GM23248 (cell line): ENCODE results near the gene COG5. TPM values are rescaled to one million over a fixed set of nuclear protein-coding genes. Genes with fewer than 3 reads are reported as not detected.

Experiments used
- DNase-seq: peaks from one replicate; pipeline ENCODE4 v3.0.0-alpha.2; 2015
- H2AFZ ChIP-seq: fragments of 200-600 bp; sonication (generic); 2 replicates; pipeline ENCODE4 v1.6.1; 2016; ENCODE audit warnings: antibody characterized with exemption
- H3F3A ChIP-seq: fragments of 200-600 bp; sonication (generic); 2 replicates; pipeline ENCODE4 v1.6.1; 2016; ENCODE audit warnings: mild to moderate bottlenecking, antibody characterized with exemption, mixed run types; ENCODE audit not compliant: insufficient read depth
- H3K27ac ChIP-seq: fragments of 200-600 bp; sonication (generic); 2 replicates; pipeline ENCODE4 v1.5.1; 2016; ENCODE audit warnings: mild to moderate bottlenecking
- H3K27me3 ChIP-seq: fragments of 200-600 bp; sonication (generic); replicated peaks from 2 replicates; pipeline ENCODE4 v1.6.1; 2016; ENCODE audit warnings: mild to moderate bottlenecking; ENCODE audit not compliant: insufficient read depth
- H3K36me3 ChIP-seq: fragments of 200-600 bp; sonication (generic); 2 replicates; pipeline ENCODE4 v1.6.1; 2016; ENCODE audit warnings: low read depth, mild to moderate bottlenecking
- H3K4me1 ChIP-seq: fragments of 200-600 bp; sonication (generic); 2 replicates; pipeline ENCODE4 v1.6.1; 2016; ENCODE audit warnings: mild to moderate bottlenecking; ENCODE audit not compliant: insufficient read depth
- H3K4me2 ChIP-seq: fragments of 200-600 bp; sonication (generic); one replicate; pipeline ENCODE4 v1.6.1; 2016; ENCODE audit warnings: mild to moderate bottlenecking; ENCODE audit not compliant: unreplicated experiment
- H3K4me3 ChIP-seq: fragments of 200-600 bp; sonication (generic); 2 replicates; pipeline ENCODE4 v1.5.1; 2016; ENCODE audit warnings: mild to moderate bottlenecking
- H3K79me2 ChIP-seq: fragments of 200-600 bp; sonication (generic); 2 replicates; pipeline ENCODE4 v1.6.1; 2016; ENCODE audit warnings: mild to moderate bottlenecking; ENCODE audit not compliant: insufficient read depth
- H3K9ac ChIP-seq: fragments of 200-600 bp; sonication (generic); 2 replicates; pipeline ENCODE4 v1.6.1; 2016; ENCODE audit warnings: mild to moderate bottlenecking
- H3K9me2 ChIP-seq: fragments of 200-600 bp; sonication (generic); 2 replicates; pipeline ENCODE4 v1.6.1; 2016; ENCODE audit warnings: mixed run types, mild to moderate bottlenecking, moderate library complexity; ENCODE audit not compliant: insufficient read depth
- H3K9me3 ChIP-seq: fragments of 200-600 bp; sonication (generic); one replicate; pipeline ENCODE4 v1.6.1; 2017; ENCODE audit warnings: low read depth
- H4K20me1 ChIP-seq: fragments of 200-600 bp; sonication (generic); 2 replicates; pipeline ENCODE4 v1.6.0; 2016; ENCODE audit not compliant: insufficient read depth
- EZH2 ChIP-seq: fragments of 200-600 bp; sonication (generic); IDR thresholded peaks from 2 replicates; pipeline ENCODE4 v1.6.1; 2018; ENCODE audit warnings: antibody characterized with exemption, mild to moderate bottlenecking; ENCODE audit not compliant: insufficient read depth, poor library complexity, severe bottlenecking
- EZH2phosphoT487 ChIP-seq: fragments of 200-600 bp; sonication (generic); IDR thresholded peaks from 2 replicates; pipeline ENCODE4 v1.6.1; 2018; ENCODE audit warnings: antibody characterized with exemption, moderate library complexity, mild to moderate bottlenecking, low read depth; ENCODE audit not compliant: insufficient read depth
- WGBS, 2 experiments: methylation state at CpG; one replicate each; pipeline ENCODE4 v1.1.6; 2015 to 2017; ENCODE audit warnings: low lambda C conversion rate in 2 of 2, low coverage in 1 of 2; ENCODE audit errors: missing lambda C conversion rate in 2 of 2; 5-methylcytosine and 5-hydroxymethylcytosine counted together
- in situ Hi-C: fragments of 300-500 bp; cut with MboI; formaldehyde crosslinking; loops from 2 replicates; pipeline ENCODE4 v1.15.0; 2020
- polyA plus RNA-seq: library from polyadenylated mRNA; unstranded; fragments of >200 nt; fragmentation: Nextera tagmentation; extraction: Ambion mirVana; gene quantifications from 2 replicates; pipeline ENCODE4 v1.2.1, GENCODE V29; 2016
- total RNA-seq: library from RNA; depleted of rRNA; stranded (reverse); fragments of >200 nt; shearing (Covaris generic); gene quantifications from 2 replicates; pipeline ENCODE4 v1.2.3, GENCODE V29; 2014

Gene COG5
- total and polyA plus RNA-seq, 2 experiments from 2014 or later, result 20.7 to 26.0 TPM

DNA sequence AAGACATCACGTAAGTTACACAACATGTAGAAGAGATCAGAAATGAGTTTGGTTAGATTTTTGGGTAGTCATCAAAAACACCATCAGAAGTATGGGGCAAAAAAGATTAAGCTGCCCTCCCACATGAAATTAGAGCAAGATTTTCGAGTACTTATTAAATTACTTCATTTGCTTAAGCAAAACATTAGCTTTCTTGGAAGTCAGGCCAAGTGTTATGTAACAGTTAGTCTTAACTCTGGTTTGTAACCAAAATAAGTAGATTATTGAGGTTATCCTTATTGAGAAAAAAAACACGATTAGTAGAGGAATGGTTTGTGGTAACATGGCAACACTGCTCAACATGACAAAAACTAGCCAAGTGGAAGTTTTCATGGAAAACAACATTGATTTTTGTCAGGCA lies 357.0 kb downstream of the COG5 start:
- H3K4me3 ChIP-seq, result no peak overlapping the region
- no peaks in the 10 kb centered on the region for H4K20me1 ChIP-seq
- no peak overlapping the region for H3K27ac ChIP-seq
- H3K27me3 ChIP-seq, result no peaks in the 10 kb centered on the region
- H3K4me2 ChIP-seq, result no peak overlapping the region
- H3K9me3 ChIP-seq, result no peaks in the 10 kb centered on the region
- peaks cover 27% of the 10 kb centered on the region for H3K36me3 ChIP-seq
- TF ChIP-seq EZH2 (no peak), EZH2phosphoT487 (no peak)
- no peak overlapping the region for H3K9ac ChIP-seq
- no peak overlapping the region for H2AFZ ChIP-seq
- H3K79me2 ChIP-seq, result no peaks in the 10 kb centered on the region
- WGBS, 2 experiments, result 28 to 42% methylated on average over 3 of the region's 3 CpGs
- in situ Hi-C loops, result no loop called here
- H3F3A ChIP-seq, result peaks cover 13% of the 10 kb centered on the region; the same call in 1 of the 2 replicates
- no peak for DNase-seq
- no peaks in the 10 kb centered on the region for H3K9me2 ChIP-seq
- peaks cover 10% of the 10 kb centered on the region for H3K4me1 ChIP-seq

DNA sequence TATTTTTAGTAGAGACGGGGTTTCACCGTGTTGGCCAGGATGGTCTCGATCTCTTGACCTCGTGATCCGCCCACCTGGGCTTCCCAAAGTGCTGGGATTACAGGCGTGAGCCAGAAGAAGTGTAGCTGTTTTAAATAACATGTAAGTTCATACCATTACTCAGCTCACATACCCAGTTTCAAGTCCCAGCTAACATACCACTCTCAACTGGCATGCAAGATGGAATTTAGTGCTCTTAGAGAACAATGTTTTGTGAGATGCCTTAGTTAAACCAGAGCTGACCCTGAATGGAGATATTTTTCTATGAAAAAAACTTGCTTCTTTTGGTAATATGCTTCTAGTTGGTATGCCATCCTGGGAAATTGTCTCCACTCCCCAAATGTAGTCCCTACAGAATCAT lies 357.6 kb downstream of the COG5 start:
- in situ Hi-C loops, result no loop called here

DNA sequence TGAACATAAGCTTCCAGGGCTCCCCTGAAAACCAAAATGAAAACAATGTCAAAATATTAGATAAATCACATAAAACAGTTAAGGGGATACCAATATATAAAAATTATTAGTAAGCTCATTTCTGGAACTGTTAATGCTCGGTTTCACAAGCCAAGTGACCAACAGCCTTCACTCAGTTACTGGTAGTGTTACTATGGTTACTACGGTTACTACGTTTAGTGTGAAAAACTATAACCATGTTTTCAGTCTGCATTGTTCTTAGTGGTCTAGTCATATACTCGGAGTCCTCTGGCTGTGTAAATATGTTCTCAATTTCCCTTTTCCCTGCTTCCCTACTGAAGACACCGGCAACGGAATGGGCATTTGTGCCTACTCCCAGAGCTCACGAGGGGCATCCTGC lies 360.1 kb downstream of the COG5 start:
- Histone ChIP-seq H2AFZ (no peak overlapping the region), H3K79me2 (no peaks in the 10 kb centered on the region), H4K20me1 (no peaks in the 10 kb centered on the region), H3K4me1 (peaks cover 10% of the 10 kb centered on the region), H3K4me2 (no peak overlapping the region), H3K9me3 (no peaks in the 10 kb centered on the region), H3K9me2 (no peaks in the 10 kb centered on the region), H3K27ac (no peak overlapping the region), H3K36me3 (peaks cover 54% of the 10 kb centered on the region), H3F3A (peaks cover 13% of the 10 kb centered on the region; the same call in 1 of the 2 replicates), H3K4me3 (no peak overlapping the region), H3K27me3 (no peaks in the 10 kb centered on the region), H3K9ac (no peak overlapping the region)
- DNase-seq, result no peak
- TF ChIP-seq EZH2phosphoT487, result no peak
- no peak for TF ChIP-seq EZH2
- in situ Hi-C loops, result no loop called here
- 85 to 86% methylated on average over 7 of the region's 7 CpGs for WGBS, 2 experiments

More for the DNA sequence above, 357.6 kb downstream of the COG5 start:
- H3K36me3 ChIP-seq, result peaks cover 33% of the 10 kb centered on the region
- H3K4me3 ChIP-seq, result no peak overlapping the region
- H3K27me3 ChIP-seq, result no peaks in the 10 kb centered on the region
- no peak overlapping the region for H3K4me2 ChIP-seq
- DNase-seq, result no peak
- H3K9me3 ChIP-seq, result no peaks in the 10 kb centered on the region
- no peaks in the 10 kb centered on the region for H3K9me2 ChIP-seq
- H3K9ac ChIP-seq, result no peak overlapping the region
- peaks cover 13% of the 10 kb centered on the region; the same call in 1 of the 2 replicates for H3F3A ChIP-seq
- H2AFZ ChIP-seq, result no peak overlapping the region
- TF ChIP-seq EZH2phosphoT487, result no peak
- TF ChIP-seq EZH2, result no peak
- no peaks in the 10 kb centered on the region for H4K20me1 ChIP-seq
- H3K27ac ChIP-seq, result no peak overlapping the region
- 99% methylated on average over 6 of the region's 6 CpGs for WGBS, 2 experiments
- peaks cover 10% of the 10 kb centered on the region for H3K4me1 ChIP-seq
- H3K79me2 ChIP-seq, result no peaks in the 10 kb centered on the region

DNA sequence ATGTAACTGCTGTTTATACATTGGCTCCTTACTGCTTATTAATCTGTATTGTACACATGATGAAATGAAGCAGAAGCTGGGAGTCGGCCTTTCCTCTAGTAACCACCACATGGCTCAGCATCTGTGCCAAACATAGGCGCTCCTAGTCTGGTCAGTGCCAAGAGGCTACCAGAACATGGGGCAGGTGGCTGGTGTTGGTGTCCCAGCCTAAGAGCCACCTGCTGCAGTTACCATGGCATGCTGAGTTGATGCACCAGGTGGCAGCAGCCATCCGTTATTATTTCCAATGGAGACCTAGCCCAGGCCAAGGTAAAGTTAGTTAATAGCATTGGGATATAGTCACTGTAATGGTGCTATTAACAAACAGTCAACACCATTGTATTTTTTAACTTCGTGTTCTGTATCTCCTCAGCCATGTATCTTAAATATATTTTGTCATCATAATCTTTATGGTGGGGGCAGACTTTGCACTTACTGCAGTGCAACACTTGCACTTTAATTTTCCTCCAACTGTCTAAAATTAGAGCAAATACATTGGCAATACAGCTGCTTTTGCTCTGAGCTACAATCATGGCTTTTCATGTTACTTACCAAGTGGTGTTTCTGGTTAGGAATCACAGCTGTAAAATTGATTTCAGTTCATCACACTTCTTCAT lies 361.8 kb downstream of the COG5 start:
- no peak overlapping the region for H3K4me3 ChIP-seq
- H4K20me1 ChIP-seq, result no peaks in the 10 kb centered on the region
- 65 to 70% methylated on average over 4 of the region's 4 CpGs for WGBS, 2 experiments
- H3K36me3 ChIP-seq, result peaks cover 61% of the 10 kb centered on the region
- no peak overlapping the region for H2AFZ ChIP-seq
- no peaks in the 10 kb centered on the region for H3K79me2 ChIP-seq
- H3K9me2 ChIP-seq, result no peaks in the 10 kb centered on the region
- H3K27me3 ChIP-seq, result no peaks in the 10 kb centered on the region
- in situ Hi-C loops, result no loop called here
- H3K9ac ChIP-seq, result no peak overlapping the region
- no peaks in the 10 kb centered on the region for H3K9me3 ChIP-seq
- no peak overlapping the region for H3K4me2 ChIP-seq
- peak; percentile 45 for DNase-seq
- no peak overlapping the region for H3K27ac ChIP-seq
- H3K4me1 ChIP-seq, result no peaks in the 10 kb centered on the region
- 0 out of 2 replicates have a peak, but pooled peaks cover 1% of the 10 kb centered on the region for H3F3A ChIP-seq
- TF ChIP-seq EZH2phosphoT487 (no peak), EZH2 (no peak)
